ENCODE data around the gene ADARB2. TPM values are rescaled to one million over a fixed set of nuclear protein-coding genes. Genes with fewer than 3 reads are reported as not detected.

ADARB2 gene
- total RNA-seq, 4 donors from 2014 or later, result 0.13 to 6.1 (median 0.57) TPM

DNA sequence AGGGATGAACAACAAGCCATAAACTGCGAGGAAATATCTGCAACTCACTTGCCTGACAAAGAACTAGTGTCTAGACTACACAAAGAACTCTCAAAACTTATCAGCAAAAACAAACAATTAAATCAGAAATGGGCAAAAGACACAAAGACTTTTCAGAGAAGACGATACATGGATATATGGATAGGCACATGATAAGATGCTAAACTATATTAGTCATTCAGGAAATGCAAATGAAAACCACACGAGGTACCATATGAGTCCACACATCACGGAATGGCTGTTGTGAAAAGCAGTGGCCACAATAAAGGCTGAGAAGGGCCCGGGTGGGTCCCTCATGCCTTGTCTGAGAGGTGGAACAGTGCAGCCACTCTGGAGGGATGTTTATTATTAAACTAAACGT, 413.4 kb downstream of the ADARB2 start:
- TF ChIP-seq, protein P1, sequence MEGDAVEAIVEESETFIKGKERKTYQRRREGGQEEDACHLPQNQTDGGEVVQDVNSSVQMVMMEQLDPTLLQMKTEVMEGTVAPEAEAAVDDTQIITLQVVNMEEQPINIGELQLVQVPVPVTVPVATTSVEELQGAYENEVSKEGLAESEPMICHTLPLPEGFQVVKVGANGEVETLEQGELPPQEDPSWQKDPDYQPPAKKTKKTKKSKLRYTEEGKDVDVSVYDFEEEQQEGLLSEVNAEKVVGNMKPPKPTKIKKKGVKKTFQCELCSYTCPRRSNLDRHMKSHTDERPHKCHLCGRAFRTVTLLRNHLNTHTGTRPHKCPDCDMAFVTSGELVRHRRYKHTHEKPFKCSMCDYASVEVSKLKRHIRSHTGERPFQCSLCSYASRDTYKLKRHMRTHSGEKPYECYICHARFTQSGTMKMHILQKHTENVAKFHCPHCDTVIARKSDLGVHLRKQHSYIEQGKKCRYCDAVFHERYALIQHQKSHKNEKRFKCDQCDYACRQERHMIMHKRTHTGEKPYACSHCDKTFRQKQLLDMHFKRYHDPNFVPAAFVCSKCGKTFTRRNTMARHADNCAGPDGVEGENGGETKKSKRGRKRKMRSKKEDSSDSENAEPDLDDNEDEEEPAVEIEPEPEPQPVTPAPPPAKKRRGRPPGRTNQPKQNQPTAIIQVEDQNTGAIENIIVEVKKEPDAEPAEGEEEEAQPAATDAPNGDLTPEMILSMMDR (IDR thresholded peaks at IDR 0.05), result no peak
- ATAC-seq (ENCODE audit: low FRiP score) (no peak), DNase-seq (ENCODE audit: low spot score) (no peak)

DNA sequence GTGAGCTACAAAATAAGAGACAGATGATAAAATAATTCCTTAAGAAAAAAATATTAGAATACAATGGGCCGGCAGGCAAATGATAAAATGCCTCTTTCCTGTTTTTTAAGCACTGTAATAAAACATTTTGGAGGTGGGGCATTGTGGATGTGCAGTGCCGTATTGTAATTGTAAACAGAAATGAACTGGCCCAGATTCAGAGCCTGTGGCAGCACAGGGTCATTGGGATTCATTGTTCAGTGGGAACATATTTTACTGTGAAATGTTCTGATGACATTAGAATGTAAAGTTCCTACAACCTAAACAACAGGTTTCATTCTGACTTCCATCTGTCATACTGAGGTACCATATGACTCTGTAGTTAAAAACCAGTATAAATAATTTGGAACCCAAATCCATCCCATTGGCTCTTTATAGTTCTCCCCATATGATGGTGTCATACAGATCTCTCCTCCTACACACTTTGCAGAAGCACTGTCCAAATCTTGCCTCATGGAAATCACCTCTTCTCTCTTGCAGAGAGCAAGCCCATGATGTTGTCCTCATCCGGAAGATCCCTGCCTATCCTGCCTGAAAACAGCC, 416.5 kb downstream of the ADARB2 start:
- TF ChIP-seq, protein P1 (IDR thresholded peaks at IDR 0.05), result no peak
- DNase-seq (ENCODE audit: low spot score) (no peak), ATAC-seq (ENCODE audit: low FRiP score) (no peak)

DNA sequence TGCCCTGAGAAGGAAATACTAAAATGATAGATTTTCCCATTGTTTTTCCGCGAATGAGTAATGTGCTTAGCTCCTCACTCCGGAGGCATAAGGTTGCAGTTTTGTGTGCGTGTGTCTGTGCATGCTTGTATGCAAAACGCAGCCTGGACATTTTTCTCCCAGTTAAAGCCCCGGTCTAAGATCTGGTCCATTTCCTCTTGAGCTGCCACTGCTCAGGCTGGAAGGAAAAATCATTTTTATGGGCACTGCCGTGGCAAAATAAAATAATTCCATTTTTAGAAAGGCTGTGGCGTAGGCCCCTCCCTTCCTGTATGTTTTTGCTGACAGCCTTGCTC, 420.5 kb downstream of the ADARB2 start:
- no peak for DNase-seq (ENCODE audit: low spot score)
- ATAC-seq (ENCODE audit: low FRiP score), result no peak
- TF ChIP-seq, protein P1 (IDR thresholded peaks at IDR 0.05), result no peak

DNA sequence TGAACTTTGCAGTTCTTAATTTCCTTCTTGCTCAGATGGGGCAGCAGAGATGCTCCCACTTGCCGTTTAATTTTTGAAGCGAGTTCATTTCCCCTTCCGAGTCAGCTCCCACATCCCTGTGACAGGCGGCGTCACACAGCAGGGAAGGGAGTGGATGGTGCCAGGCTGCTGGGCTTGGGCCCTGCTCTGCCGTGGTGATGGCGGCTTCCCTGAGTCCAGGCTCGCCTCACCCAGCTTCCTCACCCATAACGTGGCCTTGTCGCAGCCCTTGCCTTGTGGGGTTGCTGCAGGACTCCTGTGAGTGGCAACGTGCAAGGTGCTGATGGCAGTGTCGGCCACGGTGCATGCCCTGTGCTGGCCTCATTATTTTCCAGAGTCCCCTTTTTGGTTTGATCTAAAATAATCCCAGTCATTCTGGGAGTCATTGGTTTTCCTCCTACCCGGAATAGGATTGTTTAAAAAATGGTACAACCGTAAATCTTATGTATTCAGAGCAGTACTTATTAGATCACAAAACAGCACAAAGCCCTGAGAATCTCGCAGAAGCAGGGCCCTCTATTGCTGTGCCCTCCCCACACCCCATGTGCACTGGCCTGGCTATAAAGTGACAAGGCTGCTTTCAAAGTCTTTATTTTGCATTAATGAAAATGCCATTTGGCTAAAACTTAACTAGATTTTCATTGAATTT, 421.1 kb downstream of the ADARB2 start:
- ATAC-seq (ENCODE audit: low FRiP score), result no peak
- DNase-seq (ENCODE audit: low spot score), result no peak
- TF ChIP-seq, protein P1 (IDR thresholded peaks at IDR 0.05), result no peak

DNA sequence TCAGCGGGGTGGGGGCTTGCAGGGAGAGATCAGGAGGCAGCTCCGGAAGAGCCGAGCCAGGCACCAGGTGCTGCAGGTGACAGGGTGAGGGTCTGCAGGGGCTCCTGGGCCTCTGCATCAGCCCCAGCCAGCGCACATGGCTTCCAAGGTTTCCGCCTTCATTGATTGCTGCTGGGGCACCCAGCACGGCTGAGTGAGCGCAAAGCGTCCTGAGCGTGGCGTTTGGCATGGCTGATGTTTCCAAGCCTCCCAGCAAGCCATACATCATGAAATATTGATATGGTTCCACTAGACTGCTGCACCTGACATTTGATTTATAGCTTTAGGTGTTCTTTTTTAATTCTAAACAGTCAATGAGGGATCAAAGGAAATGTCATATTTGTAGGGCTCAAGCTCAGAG, 422.1 kb downstream of the ADARB2 start:
- DNase-seq (ENCODE audit: low spot score) (no peak), ATAC-seq (ENCODE audit: low FRiP score) (no peak)
- TF ChIP-seq, protein P1 (IDR thresholded peaks at IDR 0.05), result no peak

DNA sequence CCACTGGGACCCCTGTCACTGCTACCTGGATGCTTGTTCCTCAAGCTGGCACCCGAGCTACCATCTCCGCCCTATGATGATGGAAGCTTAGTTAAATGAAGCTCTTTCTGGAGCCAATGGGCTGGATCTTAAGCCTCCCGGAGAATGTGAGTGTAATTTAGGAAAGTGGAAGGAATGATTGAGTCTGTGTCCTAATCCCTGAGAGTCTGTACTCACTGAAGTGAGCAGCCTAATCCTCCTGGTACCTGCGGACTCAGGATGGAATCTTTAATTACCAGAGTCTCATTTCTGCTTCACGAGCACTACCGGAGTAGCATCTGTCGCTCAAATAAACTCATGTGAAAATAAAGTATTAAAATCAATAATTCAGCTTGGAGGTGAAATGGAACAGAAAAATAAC, 425.6 kb downstream of the ADARB2 start:
- ATAC-seq (ENCODE audit: low FRiP score), result no peak
- TF ChIP-seq, protein P1 (IDR thresholded peaks at IDR 0.05), result no peak
- no peak for DNase-seq (ENCODE audit: low spot score)

DNA sequence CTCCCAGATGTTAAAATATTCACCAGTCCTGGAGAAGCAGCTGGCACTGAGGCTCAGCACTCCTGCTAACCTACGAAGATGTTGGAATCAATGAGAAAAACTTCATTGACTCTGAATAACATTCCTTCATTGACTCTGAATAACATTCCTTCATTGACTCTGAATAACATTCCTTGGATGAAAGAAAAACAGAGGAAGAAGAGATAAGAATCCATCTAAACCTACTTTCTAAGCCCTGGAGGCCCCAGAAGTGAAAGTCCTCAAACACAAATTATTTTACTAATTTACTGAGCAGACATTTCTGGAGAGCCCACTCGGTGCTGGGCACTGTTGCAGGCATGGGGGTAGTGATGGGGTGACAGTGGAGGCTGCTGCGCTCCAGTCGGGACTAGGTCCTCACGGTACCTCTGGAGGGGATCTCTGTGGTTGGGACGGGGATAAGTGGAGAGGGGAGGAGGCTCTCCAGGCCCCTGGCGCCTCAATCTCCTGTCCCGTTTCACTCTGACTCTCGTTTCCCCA, 427.0 kb downstream of the ADARB2 start:
- ATAC-seq (ENCODE audit: low FRiP score) (no peak), DNase-seq (ENCODE audit: low spot score) (no peak)
- TF ChIP-seq, protein P1 (IDR thresholded peaks at IDR 0.05), result no peak
